Epithelial cell of esophagus (primary cell): ENCODE data around the gene HTRA3.
"Not testable (repeated sequence)": the region's sequence is repeated elsewhere in the genome, so short reads cannot be mapped to it uniquely, and the experiment has no call there.

Experiments
- DNase-seq: peaks from one replicate; pipeline ENCODE4 v3.0.0; 2010; ENCODE audit warnings: low read depth
- H3K4me3 ChIP-seq: 2 replicates; pipeline ENCODE4 v1.5.1; 2011; ENCODE audit warnings: mild to moderate bottlenecking, low read length, control low read depth
- CTCF ChIP-seq: IDR thresholded peaks from 2 replicates; pipeline ENCODE4 v1.5.1; 2011; ENCODE audit warnings: low read depth, mild to moderate bottlenecking, low read length, control low read depth, inconsistent platforms; ENCODE audit not compliant: insufficient read depth; ENCODE audit errors: missing control alignments

The HTRA3 gene

GRCh38 chr4:8346838-8347605 is 77.5 kb downstream of the HTRA3 start:
- no peak for DNase-seq
- H3K4me3 ChIP-seq: no peak overlapping the region
- TF ChIP-seq CTCF: no peak

- no peak overlapping the region for H3K4me3 ChIP-seq
- no peak for DNase-seq
- no peak for TF ChIP-seq CTCF
Observed at GRCh38 chr4:8347660-8348059, 78.1 kb downstream of the HTRA3 start.

DNA sequence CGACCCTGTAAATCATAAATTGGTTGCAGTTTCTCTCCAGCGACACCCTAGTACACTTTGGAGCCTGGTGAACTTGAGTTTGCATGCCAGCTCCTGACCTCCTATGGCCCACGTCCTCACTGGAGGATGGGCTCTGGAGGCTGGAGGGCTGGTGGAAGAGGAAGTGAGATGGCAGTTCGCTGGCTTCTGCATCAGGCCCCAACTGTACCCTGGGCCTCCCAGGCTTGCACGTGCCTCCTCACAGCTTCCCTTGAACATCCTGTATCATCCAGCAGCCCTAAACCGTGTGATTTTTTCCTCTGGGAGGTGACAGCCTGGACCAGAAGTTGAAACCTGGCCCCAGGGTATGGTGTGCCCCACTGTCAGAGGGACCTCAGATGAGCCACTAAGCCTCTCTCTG is 78.5 kb downstream of the HTRA3 start:
- H3K4me3 ChIP-seq: no peak overlapping the region
- no peak for DNase-seq
- no peak for TF ChIP-seq CTCF

DNA sequence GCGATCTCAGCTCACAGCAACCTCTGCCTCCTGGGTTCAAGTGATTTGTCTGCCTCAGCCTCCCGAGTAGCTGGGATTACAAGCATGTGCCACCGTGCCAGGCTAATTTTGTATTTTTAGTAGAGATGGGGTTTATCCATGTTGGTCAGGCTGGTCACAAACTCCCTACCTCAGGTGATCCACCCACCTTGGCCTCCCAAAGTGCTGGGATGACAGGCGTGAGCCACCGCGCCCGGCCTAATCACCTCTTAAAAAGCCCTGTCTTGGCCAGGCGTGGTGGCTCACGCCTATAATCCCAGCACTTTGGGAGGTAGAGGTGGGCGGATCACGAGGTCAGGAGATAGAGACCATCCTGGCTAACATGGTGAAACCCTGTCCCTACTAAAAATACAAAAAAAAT is 79.7 kb downstream of the HTRA3 start:
- DNase-seq, H3K4me3 ChIP-seq: not testable (repeated sequence)

- no peak for TF ChIP-seq CTCF
Observed at GRCh38 chr4:8349664-8350236, 80.2 kb downstream of the HTRA3 start.

DNA sequence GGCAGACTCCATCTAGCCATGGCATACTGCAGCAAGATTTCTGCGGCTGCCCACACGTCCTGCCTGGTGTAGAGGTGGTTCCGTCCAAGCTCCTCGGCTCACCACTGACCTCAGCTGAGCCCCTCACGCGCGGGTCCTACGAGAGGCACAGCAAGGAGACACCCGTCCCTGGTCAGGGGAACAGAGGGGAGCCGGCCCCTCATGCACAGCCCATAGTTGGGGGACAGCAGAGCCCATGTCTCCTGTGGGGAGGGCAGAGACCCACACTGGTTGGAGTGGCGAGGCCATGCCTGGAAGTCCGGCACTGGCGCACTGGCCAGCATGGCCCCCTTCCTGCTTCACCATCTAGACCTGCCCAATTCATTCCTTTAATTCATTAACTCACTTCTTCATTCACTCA is 80.8 kb downstream of the HTRA3 start:
- TF ChIP-seq CTCF: no peak
- H3K4me3 ChIP-seq: no peak overlapping the region
- DNase-seq: no peak

More at GRCh38 chr4:8349664-8350236, 80.2 kb downstream of the HTRA3 start:
- no peak for DNase-seq
- no peak overlapping the region for H3K4me3 ChIP-seq

DNA sequence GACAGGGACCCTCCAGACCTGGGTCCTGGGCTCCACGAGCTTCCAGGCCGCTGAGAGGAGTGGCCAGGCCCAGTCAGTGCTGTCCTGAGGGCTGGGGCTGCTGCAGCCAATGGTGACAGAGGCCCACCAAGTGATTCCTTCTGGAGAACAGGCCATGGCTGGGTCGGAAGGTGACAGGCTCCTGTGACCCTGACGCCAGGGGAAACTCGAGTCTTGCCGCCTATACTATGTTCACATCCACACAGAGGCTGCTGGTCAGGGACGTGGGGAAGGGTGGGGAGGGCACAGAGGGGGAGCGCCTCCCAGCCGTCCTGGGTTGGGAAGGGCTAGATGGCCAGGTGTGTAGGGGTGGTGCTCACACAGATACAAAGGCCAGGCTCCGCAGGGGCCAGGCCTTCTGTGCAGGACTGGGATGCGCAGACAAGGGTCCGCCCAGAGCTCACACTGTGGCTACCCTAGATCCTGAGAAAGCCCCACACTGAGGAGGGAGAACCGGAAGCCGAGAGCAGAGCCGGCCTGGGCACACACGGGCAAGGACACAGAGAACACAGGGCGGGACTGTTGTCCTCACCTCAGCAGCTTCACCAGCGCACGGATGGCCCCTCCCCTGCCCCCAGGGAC is 81.4 kb downstream of the HTRA3 start:
- DNase-seq: no peak
- no peak for TF ChIP-seq CTCF
- H3K4me3 ChIP-seq: no peak overlapping the region
